ENCODE results near the gene PRDM5.

The PRDM5 gene

GRCh38 chr4:120867506-120867905 lies 55.0 kb downstream of the PRDM5 start:
- DNase-seq (ENCODE audit: low spot score): no peak
- no peak for TF ChIP-seq CTCF (conservative IDR thresholded peaks at IDR 0.05; ENCODE audit: low read depth)
- POLR2A ChIA-PET (ENCODE audit: low non-redundant PET): no interaction called here
- H3K27ac ChIP-seq: no peak overlapping the region
- CTCF ChIA-PET: no interaction called here

- CTCF ChIA-PET: no interaction called here
- H3K27ac ChIP-seq: no peak overlapping the region
- no peak for TF ChIP-seq CTCF (conservative IDR thresholded peaks at IDR 0.05; ENCODE audit: low read depth)
- no peak for DNase-seq (ENCODE audit: low spot score)
- POLR2A ChIA-PET (ENCODE audit: low non-redundant PET): no interaction called here
Observed at GRCh38 chr4:120865985-120866384, 56.5 kb downstream of the PRDM5 start.

- CTCF ChIA-PET: no interaction called here
- POLR2A ChIA-PET (ENCODE audit: low non-redundant PET): no interaction called here
- DNase-seq (ENCODE audit: low spot score): no peak
- no peak for TF ChIP-seq CTCF (conservative IDR thresholded peaks at IDR 0.05; ENCODE audit: low read depth)
- H3K27ac ChIP-seq: no peak overlapping the region
Observed at GRCh38 chr4:120864969-120865368, 57.6 kb downstream of the PRDM5 start.

GRCh38 chr4:120862432-120862831 lies 60.1 kb downstream of the PRDM5 start:
- DNase-seq (ENCODE audit: low spot score): no peak
- ChIA-PET POLR2A (ENCODE audit: low non-redundant PET) (no interaction called here), CTCF (no interaction called here)
- H3K27ac ChIP-seq: no peak overlapping the region
- no peak for TF ChIP-seq CTCF (conservative IDR thresholded peaks at IDR 0.05; ENCODE audit: low read depth)

GRCh38 chr4:120861852-120862251 lies 60.7 kb downstream of the PRDM5 start:
- ChIA-PET CTCF (no interaction called here), POLR2A (ENCODE audit: low non-redundant PET) (no interaction called here)
- DNase-seq (ENCODE audit: low spot score): no peak
- no peak overlapping the region for H3K27ac ChIP-seq
- TF ChIP-seq CTCF (conservative IDR thresholded peaks at IDR 0.05; ENCODE audit: low read depth): no peak

- no peak overlapping the region for H3K27ac ChIP-seq
- TF ChIP-seq CTCF (conservative IDR thresholded peaks at IDR 0.05; ENCODE audit: low read depth): no peak
- ChIA-PET POLR2A (ENCODE audit: low non-redundant PET) (no interaction called here), CTCF (no interaction called here)
- DNase-seq (ENCODE audit: low spot score): no peak
Observed at GRCh38 chr4:120858776-120859175, 63.8 kb downstream of the PRDM5 start.

GRCh38 chr4:120857312-120857711 lies 65.2 kb downstream of the PRDM5 start:
- POLR2A ChIA-PET (ENCODE audit: low non-redundant PET): no interaction called here

More at GRCh38 chr4:120857312-120857711, 65.2 kb downstream of the PRDM5 start:
- DNase-seq (ENCODE audit: low spot score): no peak
- no peak overlapping the region for H3K27ac ChIP-seq
- TF ChIP-seq CTCF (conservative IDR thresholded peaks at IDR 0.05; ENCODE audit: low read depth): no peak
- CTCF ChIA-PET: interaction anchor here (0.6 kb wide), 1 partner anchor 231 kb away, joined by 3 read pairs; no protein-coding TSS in a partner anchor

Data from RWPE1 (cell line).